ENCODE results near the gene SSTR4. TPM values are rescaled to one million over a fixed set of nuclear protein-coding genes. Genes with fewer than 3 reads are reported as not detected.

The SSTR4 gene
- total and polyA plus RNA-seq, 4 donors, result not detected

DNA sequence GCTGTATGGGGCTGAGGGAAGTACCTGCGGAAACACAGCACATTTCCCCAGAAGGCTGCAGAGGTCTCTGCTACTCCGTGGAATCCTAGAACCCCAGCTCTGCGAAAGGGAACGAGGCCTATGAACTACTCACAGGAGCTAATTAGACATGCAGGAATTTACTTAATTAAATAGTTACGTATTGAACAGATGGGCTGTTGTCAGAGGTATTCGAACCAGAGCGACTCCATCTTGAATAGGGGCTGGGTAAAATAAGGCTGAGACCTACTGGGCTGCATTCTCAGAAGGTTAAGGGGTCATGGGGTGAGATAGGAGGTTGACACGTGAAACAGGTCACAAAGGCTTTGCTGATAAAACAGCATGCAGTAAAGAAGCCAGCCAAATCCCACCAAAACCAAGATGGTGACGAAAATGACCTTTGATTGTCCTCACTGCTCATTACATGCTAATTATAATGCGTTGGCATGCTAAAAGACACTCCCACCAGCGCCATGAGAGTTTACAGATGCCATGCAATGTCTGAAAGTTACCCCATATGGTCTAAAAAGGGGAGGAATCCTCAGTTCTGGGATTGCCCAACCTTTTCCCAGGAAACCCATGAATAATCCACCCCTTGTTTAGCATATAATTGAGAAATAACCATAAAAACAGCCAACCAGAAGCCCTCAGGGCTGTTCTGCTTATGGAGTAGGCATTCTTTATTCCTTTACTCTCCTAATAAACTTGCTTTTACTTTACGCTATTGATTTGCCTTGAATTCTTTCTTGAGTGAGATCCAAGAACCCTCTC is 14.7 kb upstream of the SSTR4 start:
- Histone ChIP-seq H3K9ac (ENCODE audit: low read depth in 1 of 2, low read length in 2 of 2) (no peak overlapping the region), H3K36me3 (ENCODE audit: control insufficient read depth in 4 of 4, insufficient read depth in 3 of 4, low read depth in 1 of 4, low read length in 3 of 4) (no peaks in the 10 kb centered on the region), H3K4me1 (ENCODE audit: control insufficient read depth in 4 of 4, insufficient read depth in 4 of 4, low read length in 3 of 4) (no peaks in the 10 kb centered on the region), H3K4me3 (ENCODE audit: low read depth in 1 of 3, low read length in 3 of 3) (no peak overlapping the region), H3K9me3 (ENCODE audit: control insufficient read depth in 4 of 4, low read length in 3 of 4) (no peaks in the 10 kb centered on the region), H3K27ac (ENCODE audit: low read depth in 1 of 2, low read length in 2 of 2) (no peak overlapping the region), H3K27me3 (ENCODE audit: control insufficient read depth in 4 of 4, insufficient read depth in 4 of 4, low read length in 3 of 4) (peaks cover 0 to 2% (median 0%) of the 10 kb centered on the region in 4 donors)
- DNase-seq (ENCODE audit: low spot score), result no peak
- WGBS, result 75% methylated on average over 12 of the region's 12 CpGs
- no peak for TF ChIP-seq HNF4G (IDR thresholded peaks at IDR 0.05)
- TF ChIP-seq, protein P1, sequence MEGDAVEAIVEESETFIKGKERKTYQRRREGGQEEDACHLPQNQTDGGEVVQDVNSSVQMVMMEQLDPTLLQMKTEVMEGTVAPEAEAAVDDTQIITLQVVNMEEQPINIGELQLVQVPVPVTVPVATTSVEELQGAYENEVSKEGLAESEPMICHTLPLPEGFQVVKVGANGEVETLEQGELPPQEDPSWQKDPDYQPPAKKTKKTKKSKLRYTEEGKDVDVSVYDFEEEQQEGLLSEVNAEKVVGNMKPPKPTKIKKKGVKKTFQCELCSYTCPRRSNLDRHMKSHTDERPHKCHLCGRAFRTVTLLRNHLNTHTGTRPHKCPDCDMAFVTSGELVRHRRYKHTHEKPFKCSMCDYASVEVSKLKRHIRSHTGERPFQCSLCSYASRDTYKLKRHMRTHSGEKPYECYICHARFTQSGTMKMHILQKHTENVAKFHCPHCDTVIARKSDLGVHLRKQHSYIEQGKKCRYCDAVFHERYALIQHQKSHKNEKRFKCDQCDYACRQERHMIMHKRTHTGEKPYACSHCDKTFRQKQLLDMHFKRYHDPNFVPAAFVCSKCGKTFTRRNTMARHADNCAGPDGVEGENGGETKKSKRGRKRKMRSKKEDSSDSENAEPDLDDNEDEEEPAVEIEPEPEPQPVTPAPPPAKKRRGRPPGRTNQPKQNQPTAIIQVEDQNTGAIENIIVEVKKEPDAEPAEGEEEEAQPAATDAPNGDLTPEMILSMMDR (IDR thresholded peaks at IDR 0.05; ENCODE audit: low read depth, low read length, missing input control), result no peak
- no peak for TF ChIP-seq SP1 (IDR thresholded peaks at IDR 0.05)
- TF ChIP-seq, protein P2, sequence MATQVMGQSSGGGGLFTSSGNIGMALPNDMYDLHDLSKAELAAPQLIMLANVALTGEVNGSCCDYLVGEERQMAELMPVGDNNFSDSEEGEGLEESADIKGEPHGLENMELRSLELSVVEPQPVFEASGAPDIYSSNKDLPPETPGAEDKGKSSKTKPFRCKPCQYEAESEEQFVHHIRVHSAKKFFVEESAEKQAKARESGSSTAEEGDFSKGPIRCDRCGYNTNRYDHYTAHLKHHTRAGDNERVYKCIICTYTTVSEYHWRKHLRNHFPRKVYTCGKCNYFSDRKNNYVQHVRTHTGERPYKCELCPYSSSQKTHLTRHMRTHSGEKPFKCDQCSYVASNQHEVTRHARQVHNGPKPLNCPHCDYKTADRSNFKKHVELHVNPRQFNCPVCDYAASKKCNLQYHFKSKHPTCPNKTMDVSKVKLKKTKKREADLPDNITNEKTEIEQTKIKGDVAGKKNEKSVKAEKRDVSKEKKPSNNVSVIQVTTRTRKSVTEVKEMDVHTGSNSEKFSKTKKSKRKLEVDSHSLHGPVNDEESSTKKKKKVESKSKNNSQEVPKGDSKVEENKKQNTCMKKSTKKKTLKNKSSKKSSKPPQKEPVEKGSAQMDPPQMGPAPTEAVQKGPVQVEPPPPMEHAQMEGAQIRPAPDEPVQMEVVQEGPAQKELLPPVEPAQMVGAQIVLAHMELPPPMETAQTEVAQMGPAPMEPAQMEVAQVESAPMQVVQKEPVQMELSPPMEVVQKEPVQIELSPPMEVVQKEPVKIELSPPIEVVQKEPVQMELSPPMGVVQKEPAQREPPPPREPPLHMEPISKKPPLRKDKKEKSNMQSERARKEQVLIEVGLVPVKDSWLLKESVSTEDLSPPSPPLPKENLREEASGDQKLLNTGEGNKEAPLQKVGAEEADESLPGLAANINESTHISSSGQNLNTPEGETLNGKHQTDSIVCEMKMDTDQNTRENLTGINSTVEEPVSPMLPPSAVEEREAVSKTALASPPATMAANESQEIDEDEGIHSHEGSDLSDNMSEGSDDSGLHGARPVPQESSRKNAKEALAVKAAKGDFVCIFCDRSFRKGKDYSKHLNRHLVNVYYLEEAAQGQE (IDR thresholded peaks at IDR 0.05), result no peak
- TF ChIP-seq, protein P3, sequence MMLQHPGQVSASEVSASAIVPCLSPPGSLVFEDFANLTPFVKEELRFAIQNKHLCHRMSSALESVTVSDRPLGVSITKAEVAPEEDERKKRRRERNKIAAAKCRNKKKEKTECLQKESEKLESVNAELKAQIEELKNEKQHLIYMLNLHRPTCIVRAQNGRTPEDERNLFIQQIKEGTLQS (IDR thresholded peaks at IDR 0.05), result no peak
- TF ChIP-seq, protein P4, sequence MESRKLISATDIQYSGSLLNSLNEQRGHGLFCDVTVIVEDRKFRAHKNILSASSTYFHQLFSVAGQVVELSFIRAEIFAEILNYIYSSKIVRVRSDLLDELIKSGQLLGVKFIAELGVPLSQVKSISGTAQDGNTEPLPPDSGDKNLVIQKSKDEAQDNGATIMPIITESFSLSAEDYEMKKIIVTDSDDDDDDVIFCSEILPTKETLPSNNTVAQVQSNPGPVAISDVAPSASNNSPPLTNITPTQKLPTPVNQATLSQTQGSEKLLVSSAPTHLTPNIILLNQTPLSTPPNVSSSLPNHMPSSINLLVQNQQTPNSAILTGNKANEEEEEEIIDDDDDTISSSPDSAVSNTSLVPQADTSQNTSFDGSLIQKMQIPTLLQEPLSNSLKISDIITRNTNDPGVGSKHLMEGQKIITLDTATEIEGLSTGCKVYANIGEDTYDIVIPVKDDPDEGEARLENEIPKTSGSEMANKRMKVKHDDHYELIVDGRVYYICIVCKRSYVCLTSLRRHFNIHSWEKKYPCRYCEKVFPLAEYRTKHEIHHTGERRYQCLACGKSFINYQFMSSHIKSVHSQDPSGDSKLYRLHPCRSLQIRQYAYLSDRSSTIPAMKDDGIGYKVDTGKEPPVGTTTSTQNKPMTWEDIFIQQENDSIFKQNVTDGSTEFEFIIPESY (IDR thresholded peaks at IDR 0.05), result no peak
- no peak for TF ChIP-seq RAD21 (IDR thresholded peaks at IDR 0.05)
- no peak for TF ChIP-seq YY1 (IDR thresholded peaks at IDR 0.05)
- no peak for TF ChIP-seq FOXA1 (IDR thresholded peaks at IDR 0.05)

DNA sequence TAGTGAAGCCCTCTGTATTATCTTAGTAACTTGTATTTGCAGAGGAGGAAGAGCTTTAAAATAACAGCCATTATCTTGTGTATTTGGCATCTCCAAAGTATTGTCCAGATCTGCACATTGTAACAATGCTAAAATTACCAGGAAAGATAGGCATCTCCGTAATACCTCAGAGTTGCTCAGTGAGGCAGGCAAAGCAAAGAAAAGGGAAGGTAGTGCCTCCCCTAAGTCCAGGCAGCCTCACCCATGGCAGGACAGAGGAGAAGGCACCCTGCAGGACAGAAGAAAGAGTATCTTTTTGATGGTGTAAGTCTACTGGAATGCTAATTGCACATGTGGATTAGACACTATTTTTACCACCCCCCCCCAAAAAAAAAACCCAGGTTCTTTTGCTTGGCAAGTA is 13.6 kb upstream of the SSTR4 start:
- no peak overlapping the region for H3K27ac ChIP-seq (ENCODE audit: low read depth in 1 of 2, low read length in 2 of 2)
- 74% methylated on average over 1 of the region's 1 CpG for WGBS

More for the DNA sequence above, 13.6 kb upstream of the SSTR4 start:
- TF ChIP-seq, protein P1 (IDR thresholded peaks at IDR 0.05; ENCODE audit: low read depth, low read length, missing input control), result no peak
- TF ChIP-seq GABPA (IDR thresholded peaks at IDR 0.05 in 1 of 2, conservative IDR thresholded peaks at IDR 0.05 in 1 of 2) (no peak), HNF4G (IDR thresholded peaks at IDR 0.05) (no peak), FOXA2 (IDR thresholded peaks at IDR 0.05) (no peak), JUND (IDR thresholded peaks at IDR 0.05) (no peak), RXRA (IDR thresholded peaks at IDR 0.05) (no peak), TAF1 (conservative IDR thresholded peaks at IDR 0.05) (no peak), HNF4A (conservative IDR thresholded peaks at IDR 0.05) (no peak)
- TF ChIP-seq, protein P3 (IDR thresholded peaks at IDR 0.05), result no peak
- no peak overlapping the region for H3K9ac ChIP-seq (ENCODE audit: low read depth in 1 of 2, low read length in 2 of 2)
- H3K27me3 ChIP-seq (ENCODE audit: control insufficient read depth in 4 of 4, insufficient read depth in 4 of 4, low read length in 3 of 4), result peaks cover 0 to 2% (median 0%) of the 10 kb centered on the region in 4 donors
- H3K9me3 ChIP-seq (ENCODE audit: control insufficient read depth in 4 of 4, low read length in 3 of 4), result no peaks in the 10 kb centered on the region
- H3K4me3 ChIP-seq (ENCODE audit: low read depth in 1 of 3, low read length in 3 of 3), result no peak overlapping the region
- no peaks in the 10 kb centered on the region for H3K36me3 ChIP-seq (ENCODE audit: control insufficient read depth in 4 of 4, insufficient read depth in 3 of 4, low read depth in 1 of 4, low read length in 3 of 4)
- H3K4me1 ChIP-seq (ENCODE audit: control insufficient read depth in 4 of 4, insufficient read depth in 4 of 4, low read length in 3 of 4), result no peaks in the 10 kb centered on the region
- no peak for DNase-seq (ENCODE audit: low spot score)

Data from liver (tissue), 9 donors.